DMS53 treated with DMSO at 0.1 percent for 48 hours (cell line): ENCODE results near the gene GMPS.
"Not testable (repeated sequence)": the region's sequence is repeated elsewhere in the genome, so short reads cannot be mapped to it uniquely, and the experiment has no call there.

Experiments
- DNase-seq: peaks from one replicate; lab custom pipeline; 2025; ENCODE audit not compliant: unreplicated experiment; lab: John Stamatoyannopoulos, UW

The GMPS gene

GRCh38 chr3:155870133-155870944, at the start of gene GMPS:
GMPS (plus strand) TSS chr3:155870650; CDS start chr3:155870871, 221 bp downstream.
- peak; percentile 82 for DNase-seq

GRCh38 chr3:155828490-155829098, 41.9 kb upstream of the GMPS start:
- DNase-seq: not testable (repeated sequence)

- no peak for DNase-seq
Measured at GRCh38 chr3:155835341-155836071, 34.9 kb upstream of the GMPS start.

DNA sequence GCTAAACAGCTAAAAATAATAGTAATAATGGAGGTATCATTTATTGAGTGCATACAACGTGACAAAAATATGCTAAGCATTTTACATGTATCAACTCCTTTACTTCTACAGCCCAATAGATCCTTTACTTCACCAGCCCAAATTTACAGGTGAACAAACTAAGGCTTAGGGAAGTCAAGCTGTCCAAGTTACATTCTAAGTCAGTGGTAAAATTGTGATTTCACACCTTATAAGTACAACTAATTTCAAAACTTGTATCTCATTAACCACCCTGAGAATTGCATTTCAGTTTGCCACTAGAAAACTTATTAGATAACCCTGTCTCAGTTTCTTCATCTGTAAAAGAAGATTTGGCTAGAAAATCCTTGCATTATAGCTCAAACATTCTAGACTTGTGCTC, 26.9 kb upstream of the GMPS start:
- DNase-seq: no peak

GRCh38 chr3:155846119-155846518, 24.3 kb upstream of the GMPS start:
- DNase-seq: no peak

DNA sequence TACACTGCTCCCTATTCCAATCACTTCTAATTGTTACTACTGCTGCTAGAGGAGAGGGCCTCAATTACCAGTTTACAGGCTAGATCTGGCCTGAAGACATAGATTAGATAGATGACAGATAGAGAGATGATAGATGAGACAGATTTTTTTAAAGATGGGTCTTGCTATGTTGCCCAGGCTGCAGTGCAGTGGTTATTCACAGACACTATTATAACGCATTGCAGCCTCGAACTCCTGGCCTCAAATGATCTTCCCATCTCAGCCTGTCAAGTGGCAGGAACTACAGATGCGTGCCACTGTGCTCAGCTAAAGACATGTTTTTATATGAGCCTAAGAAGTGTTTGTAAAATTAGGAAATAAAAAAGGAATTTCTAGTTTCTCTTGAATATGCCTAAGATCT, 22.5 kb upstream of the GMPS start:
- no peak for DNase-seq

GRCh38 chr3:155849404-155849803, 21.0 kb upstream of the GMPS start:
- DNase-seq: not testable (repeated sequence)

DNA sequence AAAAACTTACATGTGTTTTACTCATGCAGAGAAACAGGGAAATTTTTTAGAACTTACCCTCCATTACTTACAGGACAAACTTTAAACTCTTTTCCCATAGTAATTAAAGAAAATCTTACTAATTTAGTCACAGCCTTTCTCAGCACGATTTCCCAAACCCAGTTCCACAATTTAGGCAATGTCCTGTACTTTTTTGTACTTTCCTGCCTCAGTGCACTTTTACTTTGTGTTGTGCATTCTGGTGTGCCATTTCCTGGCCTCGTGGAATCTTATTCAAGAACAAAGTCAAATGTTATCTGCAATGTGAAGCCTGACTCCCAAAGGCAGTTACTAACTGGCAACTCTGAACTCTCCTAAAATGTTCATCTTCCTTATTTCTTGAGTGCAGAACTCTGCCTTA, 18.1 kb upstream of the GMPS start:
- DNase-seq: no peak

GRCh38 chr3:155853214-155854140, 17.0 kb upstream of the GMPS start:
- no peak for DNase-seq

DNA sequence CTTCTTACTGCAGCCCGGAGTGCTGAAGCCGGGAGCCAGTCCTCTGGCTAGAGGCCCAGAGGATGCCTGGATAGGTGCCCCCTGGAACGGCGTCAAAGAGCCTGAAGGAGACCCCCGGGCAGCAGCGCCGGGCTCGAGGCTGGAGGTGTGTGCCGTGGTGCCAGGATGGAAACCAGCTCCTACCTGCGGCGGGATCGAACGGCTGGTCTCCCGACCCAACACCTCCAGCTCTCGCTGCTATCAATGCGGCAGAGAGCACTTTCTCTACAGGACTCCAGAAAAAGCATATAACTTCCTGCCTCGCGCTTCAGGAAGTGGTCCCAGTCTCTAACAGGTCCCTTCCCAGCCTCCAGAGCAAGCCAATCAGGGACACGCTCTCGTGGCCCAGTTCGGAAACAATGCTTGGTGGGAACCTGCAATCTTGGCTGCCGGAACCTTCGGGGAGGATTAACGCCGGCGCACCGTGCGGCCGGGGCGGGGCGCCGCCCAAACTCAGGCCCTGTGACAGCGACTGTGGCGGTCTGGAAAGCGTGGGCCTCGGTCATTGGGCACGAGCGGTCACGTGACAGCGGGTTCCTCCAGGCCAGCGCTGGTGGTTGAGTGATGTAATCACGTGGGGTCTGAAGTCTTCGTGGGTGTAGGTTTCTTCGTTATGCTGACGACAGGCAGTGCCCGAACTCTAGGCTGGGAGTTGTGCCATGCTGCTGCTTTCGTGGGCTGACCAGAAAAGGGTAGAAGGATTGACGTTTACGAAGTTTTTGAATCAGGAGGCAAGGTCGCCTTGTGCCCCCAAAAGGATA, 16.1 kb upstream of the GMPS start, which contains the start of gene SLC33A1:
Gene SLC33A1 (minus strand): TSS at position 287 of the 800 bp plus-strand sequence. CDS start 430 bp downstream, outside the sequence.
- DNase-seq: peak; percentile 98

GRCh38 chr3:155859859-155860258, 10.6 kb upstream of the GMPS start:
- DNase-seq: no peak

DNA sequence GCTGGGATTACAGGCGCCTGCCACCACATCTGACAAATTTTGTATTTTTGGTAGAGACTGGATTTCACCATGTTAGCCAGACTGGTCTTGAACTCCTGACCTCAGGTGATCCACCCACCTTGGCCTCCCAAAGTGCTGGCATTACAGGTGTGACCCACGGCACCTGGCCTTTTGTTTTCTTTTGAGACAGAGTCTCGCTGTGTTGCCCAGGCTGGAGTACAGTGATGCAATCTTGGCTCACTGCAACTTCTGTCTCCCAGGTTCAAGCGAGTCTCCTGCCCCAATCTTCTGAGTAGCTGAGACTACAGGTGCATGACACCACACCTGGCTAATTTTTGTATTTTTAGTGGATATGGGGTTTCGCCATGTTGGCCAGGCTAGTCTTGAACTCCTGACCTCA, 10.0 kb upstream of the GMPS start:
- DNase-seq: not testable (repeated sequence)

DNA sequence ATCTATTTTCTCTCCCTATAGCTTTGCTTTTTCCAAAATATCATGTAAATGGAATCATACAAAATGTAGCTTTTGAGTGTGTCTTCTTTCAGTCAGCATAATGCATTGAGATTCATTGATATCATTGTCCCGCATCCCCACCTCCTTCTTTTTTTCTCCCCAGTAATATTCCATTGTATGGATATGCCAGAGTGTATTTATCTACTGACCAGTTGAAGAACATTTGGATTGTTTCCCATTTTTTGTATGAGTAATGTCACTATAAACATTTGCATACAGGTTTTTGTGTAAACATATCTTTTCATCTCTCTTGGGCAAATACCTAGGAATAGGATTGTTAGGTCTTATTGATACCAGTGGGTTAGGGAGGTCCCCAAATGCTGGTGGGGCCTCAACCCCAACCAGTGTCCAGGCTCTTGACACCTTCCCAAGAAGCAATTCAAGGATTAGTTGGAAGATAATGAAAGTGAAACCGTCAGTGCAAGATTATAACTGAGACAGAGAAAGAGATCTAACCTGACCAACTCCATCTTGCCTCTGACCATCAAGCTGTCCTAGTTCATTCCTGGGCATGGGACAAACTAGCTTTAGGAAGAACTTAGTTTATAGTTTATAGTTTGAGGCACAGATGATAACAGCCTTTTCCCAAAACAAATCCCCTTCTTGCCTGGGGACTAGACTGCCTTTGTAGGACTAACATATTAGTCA, 8.8 kb upstream of the GMPS start:
- no peak for DNase-seq

GRCh38 chr3:155862290-155862982, 8.0 kb upstream of the GMPS start:
- DNase-seq: not testable (repeated sequence)

DNA sequence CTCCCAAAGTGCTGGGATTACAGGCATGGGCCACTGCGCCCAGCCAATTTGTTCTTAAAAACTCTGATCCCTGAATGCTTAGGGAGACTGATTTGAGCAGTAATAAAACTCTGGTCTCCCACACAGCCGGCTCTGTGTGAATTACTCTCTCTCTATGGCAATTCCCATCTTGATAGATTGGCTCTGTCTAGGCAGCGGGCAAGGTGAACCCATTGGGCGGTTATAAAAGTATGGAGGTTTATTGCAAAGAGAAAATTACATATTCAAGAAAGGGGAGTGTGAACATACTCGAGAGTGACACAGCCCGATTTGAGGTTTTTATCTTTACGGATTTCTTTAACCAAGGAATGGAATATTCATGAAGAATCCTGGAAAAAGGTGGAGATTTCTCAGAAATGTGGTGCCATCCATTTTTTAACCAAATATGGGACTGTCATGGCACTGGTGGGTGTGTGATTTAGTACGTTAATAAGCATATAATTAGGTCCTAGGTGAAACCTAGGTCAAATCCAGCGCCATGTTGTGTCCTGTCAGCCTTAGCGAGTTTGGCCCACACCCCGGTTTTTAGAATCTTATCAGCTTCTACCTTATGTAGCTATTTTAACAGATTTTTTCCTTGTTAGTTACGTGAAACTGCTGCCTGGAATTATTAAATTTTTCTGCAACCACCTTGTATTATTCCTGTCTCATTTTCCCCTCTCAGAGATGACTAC, 7.2 kb upstream of the GMPS start:
- no peak for DNase-seq

DNA sequence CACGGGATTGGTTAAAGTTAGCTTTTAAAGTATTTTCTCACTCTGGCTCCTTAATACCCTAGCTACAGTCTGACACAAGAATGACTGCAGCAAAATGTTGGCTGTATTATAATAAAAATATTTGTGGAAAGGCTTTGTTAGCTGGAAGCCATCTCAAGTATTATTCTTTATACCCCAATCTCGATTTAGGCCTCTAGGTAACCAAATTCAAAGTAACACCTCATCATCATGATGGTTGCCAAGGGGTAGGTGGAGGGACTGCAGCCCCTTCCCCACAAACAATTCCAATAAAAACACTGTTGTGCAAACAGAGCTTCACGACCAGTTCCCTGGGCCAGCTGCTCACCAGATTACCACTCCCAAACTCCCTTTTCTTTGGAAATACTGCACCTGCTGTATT, 759 bp upstream of the GMPS start:
- no peak for DNase-seq

DNA sequence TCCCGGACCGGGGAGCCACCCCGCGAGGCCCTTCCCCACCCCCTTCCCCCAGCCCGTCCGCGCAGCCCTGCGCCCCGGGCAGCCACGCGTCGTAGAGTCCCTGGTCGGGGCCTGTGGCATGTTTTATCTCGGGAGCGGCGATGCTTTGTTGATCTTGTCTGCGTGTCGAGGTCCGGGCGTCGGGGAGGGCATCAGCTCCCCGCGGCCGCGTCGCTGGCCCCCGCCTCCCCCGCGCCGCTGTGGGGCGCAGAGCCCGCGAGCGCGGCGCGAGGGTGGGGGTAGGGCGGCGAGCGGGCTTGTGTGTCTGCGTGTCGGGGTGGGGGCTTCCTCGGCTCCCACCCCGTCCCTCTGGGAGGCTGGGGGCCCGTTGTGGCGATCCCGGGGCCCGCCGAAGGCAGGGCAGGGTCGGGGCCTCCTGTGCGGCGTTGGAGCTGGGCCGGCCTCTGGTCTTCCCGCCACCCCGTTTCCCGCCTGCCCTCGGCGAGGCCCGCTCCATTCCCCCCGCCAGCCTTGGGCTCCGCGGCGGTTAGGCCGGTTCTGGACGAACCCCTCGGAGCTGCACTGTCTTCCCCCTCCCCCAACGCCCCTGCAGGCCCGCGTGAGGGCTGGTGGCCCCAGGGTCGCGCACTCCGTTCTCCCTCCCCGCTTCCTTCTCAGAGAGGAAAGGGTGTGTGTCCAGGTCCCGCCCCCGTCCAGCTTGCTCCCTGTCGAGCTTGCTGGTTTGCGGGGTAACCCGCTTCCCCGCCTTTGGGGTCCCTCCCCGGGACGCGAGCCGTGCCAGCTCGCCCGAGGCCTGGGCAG, 695 bp downstream of the GMPS start:
- DNase-seq: no peak
